GM19324 (cell line): ENCODE measurements around the gene CCDC9B.
A peak's percentile ranks its signal among the peaks of the same experiment; 100 is the strongest.

ENCODE experiments used
- ATAC-seq: cut with Tn5 transposase; IDR thresholded peaks from one replicate; pipeline ENCODE4 v1.9.1; 2021; ENCODE audit warnings: mild to moderate bottlenecking, moderate library complexity; ENCODE audit not compliant: unreplicated experiment, low FRiP score

CCDC9B gene

DNA sequence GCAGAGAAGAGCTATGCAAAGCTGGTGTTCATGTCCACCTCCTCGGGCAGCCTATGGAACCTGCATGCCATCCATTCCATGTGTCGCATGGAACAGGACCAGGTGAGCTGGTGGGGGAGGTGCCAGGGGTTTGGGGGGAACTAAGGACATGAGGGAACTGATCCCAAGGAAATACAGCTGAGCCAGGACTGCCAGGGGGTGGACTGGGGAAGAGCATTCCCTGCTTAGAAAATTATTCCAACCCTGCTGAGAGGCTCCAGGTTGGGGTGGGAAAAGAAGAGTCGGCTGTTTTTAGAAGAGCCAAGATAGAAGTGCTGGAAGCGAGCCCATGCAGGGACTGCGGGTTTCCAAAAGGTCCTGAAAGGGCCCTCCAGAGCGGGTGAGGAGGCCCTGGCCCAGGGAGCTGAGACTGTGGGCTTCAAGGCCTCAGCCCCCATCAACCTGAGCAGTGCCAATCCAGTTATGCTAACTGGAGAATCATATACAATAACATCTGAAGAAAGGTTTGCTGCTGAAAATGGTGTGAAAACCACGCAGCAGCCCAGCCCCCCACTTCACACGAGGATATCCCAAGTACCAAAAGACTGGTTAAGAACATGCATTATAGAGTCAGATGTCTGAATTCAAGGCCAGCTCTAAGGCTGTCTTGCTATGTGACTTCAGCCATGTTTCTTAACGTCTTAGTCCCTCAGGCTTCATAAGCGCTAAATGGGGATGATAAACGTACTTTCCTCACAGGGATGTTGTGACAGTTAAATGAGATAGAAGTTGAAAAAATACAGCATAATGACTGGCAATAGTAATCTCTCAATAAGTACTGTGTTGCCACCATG lies 25.1 kb upstream of the CCDC9B start:
- ATAC-seq: no peak

DNA sequence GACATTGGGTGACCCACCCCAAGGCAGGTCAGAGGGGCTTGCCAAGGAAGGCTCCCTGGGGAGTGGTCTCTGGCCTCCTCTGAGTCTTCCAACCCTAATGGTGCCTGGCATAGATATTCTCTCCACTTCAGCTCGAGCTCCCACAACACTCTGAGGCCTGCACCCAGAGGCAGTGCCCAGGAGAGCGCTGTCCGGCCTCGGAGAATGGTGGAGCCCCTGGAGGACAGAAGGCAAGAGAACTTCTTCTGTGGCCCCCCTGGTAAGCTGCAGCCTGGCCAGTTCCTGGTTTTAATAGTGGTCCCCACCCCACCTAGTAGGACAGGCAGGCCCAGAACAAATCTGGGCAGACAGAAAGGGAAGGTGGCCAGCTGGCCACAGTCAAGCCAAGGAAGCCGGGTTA lies 24.3 kb upstream of the CCDC9B start:
- no peak for ATAC-seq

DNA sequence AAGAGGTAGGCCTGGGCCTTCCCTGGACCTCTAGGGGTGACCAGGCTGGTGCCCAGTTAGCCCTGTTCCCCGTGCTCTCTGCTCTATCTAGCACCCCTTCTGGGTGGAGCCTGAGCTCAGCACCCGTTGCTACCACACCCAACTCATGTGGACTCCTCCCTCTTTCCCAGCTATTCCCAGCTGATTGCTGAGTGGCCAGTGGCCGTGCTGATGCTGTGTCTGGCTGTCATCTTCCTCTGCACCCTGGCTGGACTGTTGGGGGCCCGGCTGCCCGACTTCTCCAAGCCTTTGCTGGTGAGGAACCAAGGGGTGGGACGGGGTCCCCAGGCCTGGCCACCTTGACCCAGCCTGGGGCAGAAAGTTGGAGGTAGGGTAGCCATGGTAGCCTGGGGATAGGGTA lies 23.5 kb upstream of the CCDC9B start:
- no peak for ATAC-seq

DNA sequence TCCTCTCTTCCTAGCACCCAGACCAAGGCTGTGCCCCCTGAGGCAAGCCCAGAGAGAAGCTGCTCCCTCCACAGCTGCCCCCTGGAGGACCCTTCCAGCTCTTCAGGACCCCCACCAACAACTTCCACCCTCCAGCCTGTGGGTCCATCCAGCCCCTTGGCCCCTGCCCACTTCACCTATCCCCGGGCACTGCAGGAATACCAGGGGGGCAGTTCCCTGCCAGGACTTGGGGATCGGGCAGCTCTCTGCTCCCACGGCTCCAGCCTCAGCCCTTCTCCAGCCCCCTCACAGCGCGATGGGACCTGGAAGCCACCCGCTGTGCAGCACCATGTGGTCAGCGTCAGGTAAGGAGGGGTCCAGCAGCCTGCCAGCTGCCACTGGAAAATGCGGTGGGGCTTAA lies 22.9 kb upstream of the CCDC9B start:
- ATAC-seq: no peak

DNA sequence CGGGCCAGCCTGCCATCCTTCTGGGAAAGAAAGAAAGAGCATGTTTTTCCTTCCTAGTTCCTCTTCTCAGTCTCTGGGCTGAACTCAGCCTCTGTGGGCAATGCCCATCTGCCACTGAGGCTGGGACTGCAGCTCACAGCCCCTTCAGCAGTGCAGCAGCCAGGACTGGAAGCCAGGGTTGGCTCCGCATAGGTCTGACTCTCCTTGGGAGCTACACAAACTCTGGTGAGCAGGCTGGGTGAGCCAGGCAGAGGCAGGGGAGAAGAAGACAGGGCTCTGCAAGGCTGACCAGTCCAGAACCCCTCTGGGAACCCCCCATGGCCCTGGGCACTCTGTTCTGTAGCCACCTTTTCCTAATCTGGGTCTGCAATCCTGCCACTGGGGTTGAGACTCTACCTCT lies 20.9 kb upstream of the CCDC9B start:
- ATAC-seq: no peak

DNA sequence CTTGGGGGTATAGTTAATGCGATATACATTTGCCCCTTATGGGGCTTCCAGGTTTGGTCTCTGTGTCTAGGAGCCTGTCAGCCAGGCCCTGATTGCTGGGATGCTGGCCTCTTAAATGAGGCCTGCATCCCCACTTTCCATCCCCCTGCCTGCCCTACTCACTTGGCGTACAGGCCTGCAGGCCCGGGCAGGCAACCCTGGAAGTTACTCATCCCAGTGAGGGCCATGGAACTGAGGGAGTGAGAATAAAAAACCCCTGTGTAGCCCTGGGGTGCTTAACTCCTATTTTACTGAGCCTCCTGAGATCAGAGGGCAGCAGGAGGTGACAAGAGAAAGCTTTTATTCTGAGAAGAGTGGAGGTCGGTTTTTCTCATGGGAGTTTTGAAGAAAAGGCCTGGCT lies 19.3 kb upstream of the CCDC9B start:
- ATAC-seq: no peak

DNA sequence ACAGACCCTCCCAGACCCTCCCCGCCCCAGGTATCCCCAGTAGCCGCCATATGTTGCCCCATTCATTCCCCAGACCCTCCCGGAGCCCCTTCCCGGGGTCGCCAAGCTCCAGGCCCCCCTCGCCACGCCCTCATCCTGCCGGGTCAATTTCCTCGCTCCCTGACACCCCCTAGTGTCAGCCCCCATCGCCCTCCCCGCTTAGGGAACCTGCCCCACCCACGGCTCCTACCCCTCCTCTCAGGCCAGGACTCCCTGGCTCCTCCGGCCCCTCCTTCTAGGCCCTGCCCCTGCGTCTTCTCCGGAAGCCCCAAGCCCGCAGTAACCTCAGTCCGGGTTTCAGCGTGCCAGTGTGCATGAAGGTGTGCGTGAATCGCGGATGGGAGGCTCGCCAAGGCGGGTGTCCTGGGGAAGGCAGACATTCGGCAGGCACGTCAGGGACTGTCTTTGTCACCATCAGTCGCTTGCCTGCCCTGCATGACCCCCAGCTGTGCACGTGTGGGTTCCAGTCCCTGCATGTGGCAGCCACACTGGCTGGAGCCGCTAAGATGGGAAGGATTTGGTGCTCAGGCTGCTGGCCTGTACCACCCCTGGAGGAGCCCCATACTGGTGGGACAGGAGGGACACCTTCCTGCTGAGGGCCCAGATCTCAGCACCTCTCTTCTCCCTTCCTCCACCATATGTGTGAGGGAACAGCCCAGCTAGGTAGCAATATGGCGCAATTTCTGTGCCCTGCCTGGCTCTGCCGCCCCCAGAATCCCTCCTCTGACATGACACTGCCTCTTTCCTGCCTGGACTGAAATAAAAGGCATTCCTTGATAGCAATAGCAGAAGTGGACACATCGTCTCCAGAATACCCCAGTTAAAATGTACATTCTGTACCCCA lies 18.0 kb upstream of the CCDC9B start:
- no peak for ATAC-seq

DNA sequence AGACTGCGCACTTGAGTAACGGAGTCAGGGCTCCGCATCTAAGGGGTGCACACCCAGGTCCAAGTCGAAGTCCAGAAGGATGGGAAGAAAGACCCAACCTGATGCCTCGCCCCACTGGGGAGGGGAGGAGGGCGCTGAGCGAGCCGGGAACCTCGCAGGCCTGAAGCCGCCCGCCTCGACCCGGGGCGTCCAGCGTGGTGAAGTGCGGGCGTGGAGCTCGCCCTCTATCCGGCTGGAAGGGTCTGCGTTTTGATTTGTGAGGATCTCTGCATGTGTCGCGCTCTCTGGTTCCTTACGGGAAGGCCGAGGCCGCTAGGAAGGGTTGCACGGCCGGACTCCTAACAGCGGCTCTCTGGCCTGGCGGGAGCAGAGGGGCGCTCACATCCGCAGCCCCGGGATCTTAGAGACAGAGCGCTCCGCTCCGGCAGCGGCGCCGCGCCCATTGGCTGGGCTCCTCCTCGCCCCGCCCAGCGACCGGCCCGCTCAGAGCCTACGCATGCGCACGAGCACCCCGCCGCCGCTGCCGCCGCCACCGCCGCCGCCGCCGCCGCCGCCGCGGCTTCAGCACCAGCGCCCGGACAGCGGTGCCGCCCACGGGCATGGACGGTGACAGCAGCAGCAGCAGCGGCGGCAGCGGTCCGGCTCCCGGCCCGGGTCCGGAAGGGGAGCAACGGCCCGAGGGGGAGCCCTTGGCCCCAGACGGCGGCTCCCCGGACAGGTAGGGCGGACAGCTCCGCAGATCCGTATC lies 17.2 kb upstream of the CCDC9B start, which contains the start of gene DISP2:
Gene DISP2 (plus strand): TSS at position 497 of the 748 bp plus-strand sequence. CDS start 103 bp downstream, at position 600.
- ATAC-seq: peak; percentile 84

DNA sequence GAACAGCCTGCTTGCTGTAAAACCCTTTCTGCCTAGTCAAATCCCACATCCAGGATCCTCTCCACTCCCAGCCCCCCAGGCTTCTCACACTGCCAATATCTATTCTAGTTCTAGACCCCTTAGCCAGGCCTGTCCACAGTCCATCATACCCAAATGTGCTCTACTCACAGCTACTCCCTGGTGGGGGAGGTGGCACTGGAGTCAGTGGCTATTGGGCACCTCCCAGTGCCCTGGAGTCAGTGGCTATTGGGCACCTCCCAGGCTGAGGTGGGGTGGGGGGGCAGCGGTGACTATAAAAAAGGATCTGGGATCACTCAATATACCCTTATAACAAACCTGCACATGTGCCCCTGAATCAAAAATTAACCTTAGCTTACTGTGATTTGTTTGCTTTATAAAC lies 16.5 kb upstream of the CCDC9B start:
- no peak for ATAC-seq

DNA sequence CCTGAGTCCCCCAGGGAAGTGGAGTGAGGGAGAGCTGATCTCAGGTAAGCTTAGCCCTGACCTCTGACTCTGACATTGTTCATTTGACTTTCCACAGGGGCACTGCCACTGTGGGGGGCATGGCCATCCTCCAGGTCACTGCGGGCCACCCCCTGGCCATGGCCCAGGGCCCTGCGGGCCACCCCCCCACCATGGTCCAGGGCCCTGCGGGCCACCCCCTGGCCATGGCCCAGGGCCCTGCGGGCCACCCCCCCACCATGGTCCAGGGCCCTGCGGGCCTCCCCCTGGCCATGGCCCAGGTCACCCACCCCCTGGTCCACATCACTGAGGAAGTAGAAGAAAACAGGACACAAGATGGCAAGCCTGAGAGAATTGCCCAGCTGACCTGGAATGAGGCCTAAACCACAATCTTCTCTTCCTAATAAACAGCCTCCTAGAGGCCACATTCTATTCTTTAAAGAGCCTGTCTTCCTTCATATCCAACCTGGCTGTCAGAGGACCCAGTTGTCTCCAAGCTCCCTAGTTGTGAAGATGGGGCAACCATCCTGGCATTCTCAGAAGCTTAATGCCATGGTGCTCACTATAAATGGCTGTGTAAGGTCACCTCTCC lies 15.3 kb upstream of the CCDC9B start:
- ATAC-seq: no peak

DNA sequence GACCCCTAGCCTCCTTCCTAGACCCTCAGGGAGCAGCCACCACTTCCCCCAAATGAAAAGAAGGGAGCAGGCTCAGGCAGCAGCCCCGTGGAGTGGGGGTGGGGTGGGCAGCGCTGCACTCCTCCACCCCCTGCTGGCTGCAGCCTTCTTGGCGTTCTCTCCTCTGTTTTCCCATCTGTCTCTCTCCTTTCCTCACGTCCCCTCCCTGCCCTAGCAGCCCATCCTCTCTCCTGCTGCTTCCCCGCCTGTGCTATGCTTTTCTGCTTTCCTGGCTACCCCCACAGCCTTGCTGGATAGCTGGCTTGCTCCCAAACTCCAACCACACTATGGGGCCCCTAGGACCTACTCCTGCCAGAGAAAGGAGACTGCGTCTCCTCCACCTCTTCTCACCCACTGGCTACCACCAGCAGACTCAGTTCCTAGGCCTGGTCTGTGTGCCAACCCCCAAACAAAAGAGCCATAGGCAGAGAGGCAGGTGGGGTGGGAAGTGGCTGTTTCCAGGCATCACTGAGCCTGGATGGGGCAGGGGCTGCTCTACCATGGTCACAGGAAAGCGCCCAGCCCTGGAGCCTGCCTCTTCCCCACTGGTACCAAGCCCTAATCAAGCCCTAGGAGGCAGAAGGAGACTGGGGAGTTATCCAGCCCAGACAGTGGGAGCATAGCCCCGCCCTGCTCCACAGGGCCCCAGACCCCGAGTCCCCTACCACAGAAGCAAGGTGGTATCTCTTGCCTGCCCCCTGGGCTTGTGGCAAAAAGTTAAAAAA lies 13.9 kb upstream of the CCDC9B start:
- no peak for ATAC-seq

DNA sequence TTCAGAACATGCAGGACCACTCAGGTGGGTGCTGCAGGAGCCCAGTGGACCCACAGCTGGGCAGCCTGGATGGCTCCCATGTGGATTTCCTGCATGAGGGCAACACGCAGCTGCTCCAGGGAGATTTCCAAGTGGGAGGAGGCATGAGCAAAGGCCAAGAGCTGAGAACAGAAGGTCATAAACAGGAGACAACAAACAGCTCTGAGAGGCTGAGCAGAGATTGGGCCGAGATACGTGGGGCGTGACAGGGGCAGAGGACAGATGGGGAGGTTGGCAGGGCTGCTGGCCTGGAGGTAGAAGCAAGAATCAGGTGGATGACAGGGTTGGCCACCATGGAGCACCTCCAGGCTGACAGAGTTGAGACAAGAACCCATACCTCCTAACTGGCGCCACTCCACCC lies 13.0 kb upstream of the CCDC9B start:
- ATAC-seq: no peak

DNA sequence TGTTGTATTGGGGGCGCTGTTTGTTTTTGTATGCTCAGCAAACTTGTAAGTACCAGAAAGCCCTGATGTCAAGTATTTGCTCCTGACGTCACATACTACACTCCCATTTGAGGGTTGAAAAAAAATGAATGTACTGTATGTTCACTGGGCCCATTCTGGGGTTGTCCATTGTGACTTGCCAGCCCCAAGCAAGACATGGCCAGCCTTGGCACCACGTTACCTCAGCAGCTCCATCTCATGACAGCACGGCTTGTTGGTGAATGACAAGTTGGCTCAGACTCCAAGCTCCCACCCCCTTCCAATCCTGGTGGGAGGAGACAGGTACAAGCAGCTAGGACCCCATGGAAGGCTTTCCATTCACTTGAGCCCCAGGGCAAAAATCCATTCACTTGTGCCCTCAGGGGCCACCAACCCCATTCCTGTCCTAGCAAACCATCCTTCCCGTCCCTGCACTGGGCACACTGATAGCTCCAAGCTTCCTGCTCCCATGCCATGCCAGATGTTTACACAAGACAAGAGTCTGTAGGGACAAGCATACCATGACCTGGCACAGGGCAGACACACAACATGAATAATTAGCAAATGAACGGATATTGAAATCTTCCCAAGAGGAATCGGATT lies 11.7 kb upstream of the CCDC9B start:
- ATAC-seq: no peak

DNA sequence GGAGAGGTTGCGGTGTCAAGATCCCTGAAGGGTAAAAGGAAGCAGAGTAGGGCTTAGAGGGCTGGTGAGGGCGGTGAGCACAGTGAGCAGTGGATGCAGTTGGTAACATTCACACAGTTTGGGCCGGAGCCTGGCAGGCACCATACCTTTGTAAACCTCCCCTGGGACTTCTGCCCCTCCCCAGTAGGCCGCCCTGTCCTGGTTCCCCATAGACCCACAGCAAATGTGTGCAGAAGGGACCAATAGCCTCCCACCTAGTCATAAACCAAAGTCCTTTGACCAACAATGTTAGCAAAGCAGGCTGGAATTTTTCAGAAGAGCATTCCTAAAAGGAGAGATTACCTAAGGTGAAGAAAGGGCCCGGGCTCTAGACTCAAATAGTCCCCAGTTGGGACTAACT lies 8.4 kb upstream of the CCDC9B start:
- ATAC-seq: no peak

DNA sequence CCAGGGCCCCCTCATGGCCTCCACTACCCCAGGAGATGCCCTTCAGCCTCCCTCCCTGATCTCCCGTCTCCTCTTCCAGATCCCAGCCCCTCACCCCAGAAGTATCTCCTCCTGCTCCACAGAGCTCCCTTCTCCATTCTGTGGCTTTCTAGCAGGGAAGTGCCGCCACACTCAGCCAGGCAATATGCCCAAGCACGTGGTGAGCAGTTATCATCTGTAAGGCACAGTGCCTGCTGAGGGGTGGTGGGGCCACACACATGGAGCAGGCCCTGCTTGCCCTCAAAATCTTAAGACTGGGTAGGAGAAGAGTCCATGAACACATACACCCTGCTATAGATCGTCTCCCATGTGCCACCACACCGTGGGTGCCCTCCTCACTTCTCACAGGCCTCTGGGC lies 7.7 kb upstream of the CCDC9B start:
- no peak for ATAC-seq

DNA sequence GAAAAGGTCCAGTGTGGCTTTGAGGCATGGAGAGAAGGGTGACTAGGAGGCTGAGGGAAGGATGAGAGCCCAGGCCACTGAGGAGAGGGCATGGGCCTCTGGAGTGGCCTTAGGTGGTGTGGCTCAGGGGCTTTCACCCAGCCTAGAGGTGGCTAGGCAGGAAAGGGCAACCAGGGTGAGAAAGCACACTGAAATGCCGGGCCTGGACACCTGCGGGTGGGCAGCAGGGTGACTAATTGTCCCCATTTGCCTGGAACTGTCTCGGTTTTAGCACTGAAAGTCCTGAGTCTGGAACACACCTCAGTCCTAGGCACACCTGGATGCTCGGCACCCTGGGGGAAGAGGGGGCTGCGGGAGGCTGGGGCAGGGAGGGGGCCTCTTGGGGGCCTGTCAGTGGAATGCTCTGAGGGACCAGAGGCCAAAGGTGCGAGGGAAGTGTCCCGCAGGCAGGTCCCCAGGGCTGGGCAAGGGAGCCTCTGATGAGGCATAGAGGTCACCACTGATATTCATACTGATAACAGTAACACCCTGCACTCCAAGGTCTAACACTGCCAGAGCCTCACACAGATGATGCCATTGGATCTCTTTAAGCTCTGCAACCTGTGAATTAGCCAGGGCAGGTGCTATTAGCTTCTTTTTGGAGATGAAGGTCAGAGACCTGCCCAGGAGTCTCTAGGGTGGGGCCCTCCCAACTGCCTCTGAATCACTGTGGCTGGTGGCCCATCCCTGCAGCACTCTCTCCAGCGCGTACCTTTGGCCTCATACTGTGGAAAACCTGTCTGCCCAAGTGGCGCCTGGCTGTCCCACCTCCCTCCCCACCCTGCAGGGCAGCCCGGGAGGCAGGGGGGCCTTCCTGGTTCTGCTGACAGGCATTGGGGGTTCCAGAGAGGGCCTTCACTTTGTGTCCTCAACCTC lies 7.1 kb upstream of the CCDC9B start:
- no peak for ATAC-seq

DNA sequence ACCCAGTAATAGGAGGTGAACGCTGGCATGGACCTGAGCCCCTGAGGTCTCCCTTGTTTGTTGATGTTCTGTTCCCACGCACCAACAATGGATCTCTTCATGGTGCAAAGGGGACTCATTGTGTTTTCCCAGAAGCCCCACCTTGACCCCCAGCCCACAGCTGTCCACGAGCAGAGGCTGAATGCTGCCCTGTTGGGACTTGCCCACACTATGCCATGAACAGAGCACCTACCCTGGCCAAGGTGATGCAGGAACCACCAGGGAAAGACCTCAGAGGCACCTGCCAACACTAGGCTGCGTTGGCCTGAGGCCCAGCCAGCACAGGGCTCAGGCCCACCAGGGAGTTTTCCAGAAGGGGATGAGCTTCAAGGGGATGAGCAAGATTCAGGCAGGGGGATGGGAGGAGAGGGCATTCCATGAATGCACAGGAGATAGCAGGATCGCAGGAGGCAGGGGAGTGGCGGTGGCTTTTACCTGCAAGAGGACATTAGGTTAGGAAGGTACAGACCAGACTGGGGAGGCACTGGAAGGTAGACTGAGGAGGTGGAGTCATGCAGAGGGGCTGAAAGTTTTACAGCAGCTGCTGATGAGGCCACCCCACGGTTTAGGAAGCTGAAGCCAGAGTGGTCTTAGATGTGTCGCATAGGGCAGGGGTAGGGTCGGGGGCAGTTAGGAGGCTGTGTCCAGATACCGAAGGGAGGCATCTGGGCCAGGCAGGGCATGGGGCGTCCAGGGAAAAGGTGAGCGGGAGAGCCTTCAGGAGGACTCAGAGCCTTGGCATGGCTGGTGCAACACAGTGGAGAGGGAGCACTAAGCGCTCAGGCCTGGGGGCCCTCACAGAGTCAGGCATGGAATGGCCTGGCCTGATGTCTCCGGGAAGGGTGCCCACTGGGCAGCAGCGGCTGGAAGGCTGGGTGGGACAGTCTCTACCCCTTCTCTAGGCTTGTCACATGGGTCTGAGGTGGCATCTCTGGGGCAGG lies 6.1 kb upstream of the CCDC9B start:
- no peak for ATAC-seq
